GM23338 (cell line): ENCODE measurements around the gene MKRN1.

Experiments
- POLR2AphosphoS5 ChIP-seq: IDR thresholded peaks from 2 replicates; pipeline ENCODE4 v1.6.1; 2016; ENCODE audit warnings: antibody characterized with exemption, low read depth
- TF ChIP-seq, protein P1 (sequence below), 2 experiments: fragments of 200-600 bp in 1 of 2; sonication (generic) in 1 of 2; conservative IDR thresholded peaks; 2 replicates each; pipeline versions ENCODE4 v1.5.1 to v1.6.1; 2016 to 2017; ENCODE audit warnings: antibody characterized with exemption in 2 of 2, low read depth in 2 of 2, mild to moderate bottlenecking in 2 of 2, moderate library complexity in 1 of 2
- TF ChIP-seq, protein P2 (sequence below): IDR thresholded peaks from one replicate; pipeline ENCODE4 v1.6.1; 2018; ENCODE audit warnings: antibody characterized with exemption; ENCODE audit not compliant: unreplicated experiment
- TF ChIP-seq, protein P3 (sequence below): IDR thresholded peaks from 2 replicates; pipeline ENCODE4 v1.6.1; 2016; ENCODE audit warnings: antibody characterized with exemption

DNA sequence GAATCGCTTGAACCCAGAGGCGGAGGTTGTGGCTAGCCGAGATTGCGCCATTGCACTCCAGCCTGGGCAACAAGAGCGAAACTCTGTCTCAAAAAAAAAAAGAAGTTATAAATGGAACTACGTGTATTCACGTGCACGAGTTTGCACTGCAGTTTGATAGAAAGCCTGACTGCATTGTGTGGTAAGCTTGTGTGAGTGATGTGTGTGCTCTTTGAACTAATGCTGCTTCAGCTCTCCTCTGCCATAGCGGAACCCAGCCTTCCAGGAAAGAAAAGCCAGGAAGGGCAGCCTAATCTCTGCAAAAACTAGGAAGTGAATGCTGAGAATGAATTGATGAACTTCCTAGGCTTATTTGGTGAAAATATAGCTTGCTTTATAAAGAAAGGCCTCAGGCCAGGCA is 15.6 kb upstream of the MKRN1 start:
- TF ChIP-seq, protein P1, sequence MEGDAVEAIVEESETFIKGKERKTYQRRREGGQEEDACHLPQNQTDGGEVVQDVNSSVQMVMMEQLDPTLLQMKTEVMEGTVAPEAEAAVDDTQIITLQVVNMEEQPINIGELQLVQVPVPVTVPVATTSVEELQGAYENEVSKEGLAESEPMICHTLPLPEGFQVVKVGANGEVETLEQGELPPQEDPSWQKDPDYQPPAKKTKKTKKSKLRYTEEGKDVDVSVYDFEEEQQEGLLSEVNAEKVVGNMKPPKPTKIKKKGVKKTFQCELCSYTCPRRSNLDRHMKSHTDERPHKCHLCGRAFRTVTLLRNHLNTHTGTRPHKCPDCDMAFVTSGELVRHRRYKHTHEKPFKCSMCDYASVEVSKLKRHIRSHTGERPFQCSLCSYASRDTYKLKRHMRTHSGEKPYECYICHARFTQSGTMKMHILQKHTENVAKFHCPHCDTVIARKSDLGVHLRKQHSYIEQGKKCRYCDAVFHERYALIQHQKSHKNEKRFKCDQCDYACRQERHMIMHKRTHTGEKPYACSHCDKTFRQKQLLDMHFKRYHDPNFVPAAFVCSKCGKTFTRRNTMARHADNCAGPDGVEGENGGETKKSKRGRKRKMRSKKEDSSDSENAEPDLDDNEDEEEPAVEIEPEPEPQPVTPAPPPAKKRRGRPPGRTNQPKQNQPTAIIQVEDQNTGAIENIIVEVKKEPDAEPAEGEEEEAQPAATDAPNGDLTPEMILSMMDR (conservative IDR thresholded peaks at IDR 0.05; ENCODE audit: low read depth in 2 of 2) = no peak
- TF ChIP-seq, protein P2, sequence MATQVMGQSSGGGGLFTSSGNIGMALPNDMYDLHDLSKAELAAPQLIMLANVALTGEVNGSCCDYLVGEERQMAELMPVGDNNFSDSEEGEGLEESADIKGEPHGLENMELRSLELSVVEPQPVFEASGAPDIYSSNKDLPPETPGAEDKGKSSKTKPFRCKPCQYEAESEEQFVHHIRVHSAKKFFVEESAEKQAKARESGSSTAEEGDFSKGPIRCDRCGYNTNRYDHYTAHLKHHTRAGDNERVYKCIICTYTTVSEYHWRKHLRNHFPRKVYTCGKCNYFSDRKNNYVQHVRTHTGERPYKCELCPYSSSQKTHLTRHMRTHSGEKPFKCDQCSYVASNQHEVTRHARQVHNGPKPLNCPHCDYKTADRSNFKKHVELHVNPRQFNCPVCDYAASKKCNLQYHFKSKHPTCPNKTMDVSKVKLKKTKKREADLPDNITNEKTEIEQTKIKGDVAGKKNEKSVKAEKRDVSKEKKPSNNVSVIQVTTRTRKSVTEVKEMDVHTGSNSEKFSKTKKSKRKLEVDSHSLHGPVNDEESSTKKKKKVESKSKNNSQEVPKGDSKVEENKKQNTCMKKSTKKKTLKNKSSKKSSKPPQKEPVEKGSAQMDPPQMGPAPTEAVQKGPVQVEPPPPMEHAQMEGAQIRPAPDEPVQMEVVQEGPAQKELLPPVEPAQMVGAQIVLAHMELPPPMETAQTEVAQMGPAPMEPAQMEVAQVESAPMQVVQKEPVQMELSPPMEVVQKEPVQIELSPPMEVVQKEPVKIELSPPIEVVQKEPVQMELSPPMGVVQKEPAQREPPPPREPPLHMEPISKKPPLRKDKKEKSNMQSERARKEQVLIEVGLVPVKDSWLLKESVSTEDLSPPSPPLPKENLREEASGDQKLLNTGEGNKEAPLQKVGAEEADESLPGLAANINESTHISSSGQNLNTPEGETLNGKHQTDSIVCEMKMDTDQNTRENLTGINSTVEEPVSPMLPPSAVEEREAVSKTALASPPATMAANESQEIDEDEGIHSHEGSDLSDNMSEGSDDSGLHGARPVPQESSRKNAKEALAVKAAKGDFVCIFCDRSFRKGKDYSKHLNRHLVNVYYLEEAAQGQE = no peak
- TF ChIP-seq, protein P3, sequence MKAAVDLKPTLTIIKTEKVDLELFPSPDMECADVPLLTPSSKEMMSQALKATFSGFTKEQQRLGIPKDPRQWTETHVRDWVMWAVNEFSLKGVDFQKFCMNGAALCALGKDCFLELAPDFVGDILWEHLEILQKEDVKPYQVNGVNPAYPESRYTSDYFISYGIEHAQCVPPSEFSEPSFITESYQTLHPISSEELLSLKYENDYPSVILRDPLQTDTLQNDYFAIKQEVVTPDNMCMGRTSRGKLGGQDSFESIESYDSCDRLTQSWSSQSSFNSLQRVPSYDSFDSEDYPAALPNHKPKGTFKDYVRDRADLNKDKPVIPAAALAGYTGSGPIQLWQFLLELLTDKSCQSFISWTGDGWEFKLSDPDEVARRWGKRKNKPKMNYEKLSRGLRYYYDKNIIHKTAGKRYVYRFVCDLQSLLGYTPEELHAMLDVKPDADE = no peak
- no peak for TF ChIP-seq POLR2AphosphoS5
